DMS 273 treated with DMSO at 0.1 percent for 48 hours (cell line): ENCODE results near the gene AGAP5.

Experiments used
- DNase-seq: peaks from one replicate; lab custom pipeline; 2025; lab: John Stamatoyannopoulos, UW

Gene AGAP5

DNA sequence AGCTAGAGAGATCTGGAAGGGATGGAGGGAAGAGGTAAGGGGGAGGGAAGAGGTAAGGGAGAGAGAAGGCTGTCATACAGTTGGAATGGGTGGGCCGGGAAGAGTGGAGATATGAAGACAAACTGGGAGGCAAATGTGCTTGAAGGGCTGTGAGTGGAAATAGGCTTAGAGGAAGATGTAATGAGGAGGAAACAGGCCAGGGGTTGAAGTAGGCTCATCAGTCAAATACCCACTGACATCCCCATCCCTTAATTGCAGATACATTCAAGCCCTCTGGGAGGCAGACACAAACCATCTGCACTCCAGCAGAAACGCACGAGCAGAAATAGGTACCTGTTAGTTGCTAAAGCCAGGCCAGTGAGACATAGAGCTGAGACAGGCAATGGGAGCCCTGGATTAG is 44.2 kb downstream of the AGAP5 start:
- DNase-seq, result peak; percentile 9

- no peak for DNase-seq
These were observed 44.7 kb downstream of the AGAP5 start for GRCh38 chr10:73653195-73653594.

DNA sequence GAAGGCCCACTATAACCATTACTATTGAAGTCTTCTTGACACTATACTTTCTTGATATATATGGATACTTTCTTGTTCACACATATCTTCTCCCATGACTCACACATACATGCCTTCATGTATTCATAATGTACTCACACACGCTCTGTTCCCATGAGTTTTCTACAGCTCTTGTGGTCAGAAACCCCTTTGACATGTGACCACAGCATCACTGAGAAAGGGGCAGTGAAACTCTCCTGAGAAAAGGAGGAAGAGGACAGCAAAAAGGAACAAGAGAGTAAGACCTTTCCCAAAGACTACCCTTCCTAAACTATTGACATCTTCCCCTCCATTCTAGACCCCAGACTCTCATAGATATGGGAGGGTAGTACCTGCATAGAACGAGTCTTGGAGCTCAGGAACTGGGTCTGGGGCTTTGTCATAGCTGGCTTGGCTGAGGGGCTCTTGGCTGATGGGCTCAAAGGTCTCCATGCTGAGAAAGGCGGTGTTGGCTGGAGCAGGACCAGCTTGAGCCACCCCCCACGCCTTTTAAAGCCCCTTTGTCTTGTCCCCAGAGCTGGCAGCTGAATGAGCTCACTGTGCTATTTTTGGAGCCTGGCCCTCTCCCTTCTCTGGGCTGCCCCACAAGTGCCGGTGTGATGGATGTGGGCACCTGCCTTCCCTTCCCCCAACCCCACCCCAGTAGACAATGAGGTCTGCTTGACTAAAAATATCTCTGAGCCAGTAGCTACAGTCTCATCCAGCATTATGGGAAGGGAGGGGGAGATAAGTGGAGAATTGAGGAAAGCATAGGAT is 47.2 kb downstream of the AGAP5 start:
- no peak for DNase-seq

- DNase-seq, result no peak
These were observed 47.9 kb downstream of the AGAP5 start for GRCh38 chr10:73649876-73650536.

DNA sequence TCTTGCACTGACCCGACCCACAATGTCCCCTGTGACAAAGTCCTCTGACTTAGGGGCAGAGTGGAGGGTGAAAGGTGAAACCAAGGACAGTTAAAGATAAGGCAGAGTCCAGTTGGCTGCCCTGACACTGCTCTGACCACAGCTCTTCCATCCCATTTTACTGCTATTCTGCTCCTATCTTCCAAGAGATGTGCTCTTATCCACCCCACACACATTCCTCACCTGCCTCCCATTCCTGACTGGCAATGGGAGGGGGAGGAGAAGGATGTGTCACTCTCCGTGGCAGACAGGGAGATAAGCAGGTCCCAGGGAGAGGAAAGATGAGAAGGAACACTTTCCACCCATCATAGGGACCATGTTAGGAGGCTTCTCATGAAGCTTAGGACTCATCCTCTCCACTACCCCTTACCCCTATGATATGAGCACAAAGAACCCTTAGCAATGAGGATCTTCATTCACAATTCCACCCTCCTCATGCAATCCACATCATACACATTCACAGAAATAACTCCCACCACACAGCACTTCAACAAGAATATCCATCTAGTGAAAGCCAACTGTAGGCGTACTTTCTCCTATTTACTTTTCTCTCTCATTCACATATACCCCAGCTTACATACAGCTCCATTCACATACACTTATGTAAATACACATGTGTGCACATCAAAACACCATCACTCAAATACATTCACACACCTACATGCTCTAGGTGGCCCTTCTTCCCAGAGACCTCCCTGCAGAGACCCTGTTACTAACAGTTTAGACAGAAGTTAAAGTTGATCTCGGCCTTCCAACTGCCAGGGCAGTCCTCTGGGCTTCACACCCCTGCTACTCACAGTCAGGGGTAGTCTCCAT is 48.7 kb downstream of the AGAP5 start:
- DNase-seq, result no peak

- DNase-seq, result no peak
These were observed 49.8 kb downstream of the AGAP5 start for GRCh38 chr10:73647875-73648651.

GRCh38 chr10:73647211-73647874 is 50.6 kb downstream of the AGAP5 start:
- DNase-seq, result no peak

DNA sequence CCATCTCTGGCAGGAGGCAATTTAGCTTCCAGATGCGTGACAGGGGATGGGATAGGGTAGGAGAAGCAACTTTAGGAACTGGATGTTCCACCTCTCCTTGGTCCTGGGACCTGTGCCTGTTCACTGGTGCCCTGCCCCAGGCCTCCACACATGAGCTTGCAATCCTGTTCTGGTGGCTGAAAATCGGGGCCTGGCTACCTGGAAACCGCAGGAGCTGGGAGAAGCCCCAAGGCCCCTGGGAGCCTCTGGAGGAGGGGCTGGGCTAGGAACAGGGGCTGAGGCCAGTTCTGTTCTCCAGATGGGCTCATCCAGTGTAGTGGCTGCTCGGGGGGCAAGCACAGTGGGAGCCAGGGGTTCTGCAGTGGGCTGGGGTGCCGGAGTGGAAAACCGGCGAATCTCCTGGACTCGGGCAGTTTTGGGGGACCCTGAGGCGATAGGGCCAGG is 51.3 kb downstream of the AGAP5 start:
- DNase-seq, result no peak

DNA sequence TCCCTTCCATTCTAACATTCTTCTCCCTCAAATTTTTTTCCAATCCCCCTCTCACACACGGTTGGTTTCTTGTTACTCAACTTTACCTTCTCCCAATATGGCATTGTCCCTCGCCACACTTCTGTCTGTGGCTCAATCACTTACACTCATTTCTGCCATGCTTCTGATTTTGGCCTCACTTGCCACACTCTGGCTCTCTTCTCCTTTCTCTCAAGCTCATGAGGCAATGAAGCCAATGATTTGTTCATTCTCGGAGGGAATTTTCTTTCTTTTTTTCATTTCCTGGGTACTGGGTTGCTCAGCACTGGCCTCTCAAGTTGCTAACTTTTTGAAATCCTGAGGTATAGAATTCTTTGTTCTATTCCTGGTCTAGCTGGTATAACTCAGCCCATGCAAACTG is 52.7 kb downstream of the AGAP5 start:
- no peak for DNase-seq

- DNase-seq, result no peak
These were observed 53.1 kb downstream of the AGAP5 start for GRCh38 chr10:73644767-73645166.

DNA sequence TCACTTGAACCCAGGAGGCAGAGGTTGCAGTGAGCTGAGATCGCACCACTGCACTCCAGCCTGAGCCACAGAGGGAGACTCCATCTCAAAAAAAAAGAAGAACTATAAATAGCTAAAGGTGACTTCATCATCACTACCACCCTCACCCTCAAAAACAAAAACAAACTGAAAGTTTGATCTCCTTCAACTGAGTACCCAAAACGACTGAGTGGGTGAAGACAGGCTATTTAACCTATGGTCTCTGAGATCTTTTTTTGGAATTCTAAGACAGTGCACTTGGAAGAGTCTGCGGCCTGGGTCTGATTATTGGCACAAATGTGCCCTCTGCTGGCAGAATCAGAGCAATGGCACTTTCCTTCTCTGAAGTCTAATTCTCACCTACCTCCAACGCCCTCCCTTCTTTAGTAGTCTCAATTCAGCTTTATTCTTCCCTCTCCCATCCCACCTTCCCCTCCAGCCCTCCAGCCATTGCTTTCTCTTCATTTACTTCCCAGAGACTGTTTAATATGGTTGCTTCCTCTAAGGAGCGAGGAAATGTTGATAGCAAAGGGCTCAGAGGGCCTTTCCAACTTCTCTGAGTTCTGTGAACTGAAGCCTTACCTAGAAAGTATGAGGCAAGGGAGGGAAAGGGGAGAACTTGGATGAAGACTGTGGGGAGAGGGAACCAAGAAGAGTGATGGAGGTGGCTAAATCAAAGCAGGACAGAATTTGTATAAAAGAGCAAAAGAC is 53.7 kb downstream of the AGAP5 start:
- DNase-seq, result peak; percentile 26

- no peak for DNase-seq
These were observed 54.5 kb downstream of the AGAP5 start for GRCh38 chr10:73643362-73643761.

- no peak for DNase-seq
These were observed 56.4 kb downstream of the AGAP5 start, which contains the start of gene MYOZ1 for GRCh38 chr10:73641328-73642060. TSS of gene MYOZ1 (minus strand) at chr10:73641474. CDS start at chr10:73640017, 1,457 bp downstream.

GRCh38 chr10:73639286-73639685 is 58.6 kb downstream of the AGAP5 start:
- DNase-seq, result no peak

- DNase-seq, result no peak
These were observed 62.1 kb downstream of the AGAP5 start for GRCh38 chr10:73635781-73636180.

- DNase-seq, result no peak
These were observed 63.5 kb downstream of the AGAP5 start for GRCh38 chr10:73634421-73634820.

GRCh38 chr10:73629165-73629564 is 68.7 kb downstream of the AGAP5 start:
- no peak for DNase-seq

DNA sequence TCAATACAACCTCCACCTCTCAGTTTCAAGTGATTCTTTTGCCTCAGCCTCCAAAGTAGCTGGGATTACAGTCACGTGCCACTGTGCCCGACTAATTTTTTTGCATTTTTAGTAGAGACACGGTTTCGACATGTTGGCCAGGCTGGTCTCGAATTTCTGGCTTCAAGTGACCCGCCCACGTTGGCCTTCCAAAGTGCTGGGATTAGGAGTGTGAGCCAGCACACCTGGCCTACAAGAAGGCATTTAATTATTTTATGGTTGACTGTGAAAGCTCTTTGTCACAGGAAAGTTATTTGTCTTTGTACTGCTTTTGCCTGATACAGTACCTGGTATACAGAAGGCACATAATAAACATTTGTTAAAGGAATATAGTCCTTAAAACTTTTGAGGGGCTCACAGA is 69.5 kb downstream of the AGAP5 start:
- no peak for DNase-seq

- DNase-seq, result no peak
These were observed 70.6 kb downstream of the AGAP5 start for GRCh38 chr10:73627300-73627699.
